Embryonic facial prominence (tissue), 1 donor: ENCODE measurements around the gene ATP8A2.

Source experiments
- DNase-seq: peaks from one replicate; pipeline ENCODE4 v3.0.0-alpha.2; 2016; ENCODE audit errors: extremely low spot score

The ATP8A2 gene

DNA sequence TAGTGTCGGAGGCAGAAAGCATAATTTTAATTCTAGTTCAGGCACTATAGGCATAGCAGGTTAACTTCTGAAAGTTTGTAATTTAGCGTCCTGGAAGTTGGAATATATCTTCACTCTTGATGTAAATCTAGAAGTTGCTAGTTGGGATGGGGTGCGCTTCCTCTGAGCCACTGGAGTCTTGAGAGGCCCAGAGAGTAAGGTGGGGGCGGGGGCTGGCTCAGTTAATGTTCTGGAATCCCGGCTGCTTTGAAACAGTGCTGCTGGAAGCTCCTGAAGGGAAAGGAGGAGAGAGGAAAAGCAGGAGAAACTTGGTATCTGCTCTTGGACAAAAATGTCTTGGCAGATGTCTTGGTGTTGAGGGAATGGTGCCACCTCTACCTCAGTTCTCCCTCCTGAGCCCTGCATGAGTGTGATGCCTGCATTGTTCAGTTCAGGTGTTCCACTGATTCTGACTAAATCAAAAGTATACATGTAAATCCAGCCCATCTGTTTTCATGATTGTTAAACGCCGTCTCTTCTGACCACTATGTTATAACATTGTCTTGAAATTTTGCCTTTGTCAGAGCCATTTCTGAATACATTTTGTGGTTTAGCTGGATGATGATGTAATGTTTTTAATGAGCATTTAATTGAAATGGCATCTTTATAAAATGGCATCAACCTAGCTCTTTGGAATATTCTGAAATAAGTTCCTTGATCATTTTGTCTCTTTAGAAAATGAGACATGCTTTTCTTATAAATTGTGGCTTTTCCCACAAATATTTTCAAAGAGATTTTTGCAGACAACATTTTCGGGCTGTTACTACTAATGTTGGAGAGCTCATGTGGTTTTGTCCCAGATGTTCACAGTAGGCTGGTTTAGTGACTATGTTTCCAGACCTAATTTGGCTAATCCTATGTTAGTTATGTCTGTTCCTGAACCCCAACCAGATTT lies 477.3 kb downstream of the ATP8A2 start:
- no peak for DNase-seq

DNA sequence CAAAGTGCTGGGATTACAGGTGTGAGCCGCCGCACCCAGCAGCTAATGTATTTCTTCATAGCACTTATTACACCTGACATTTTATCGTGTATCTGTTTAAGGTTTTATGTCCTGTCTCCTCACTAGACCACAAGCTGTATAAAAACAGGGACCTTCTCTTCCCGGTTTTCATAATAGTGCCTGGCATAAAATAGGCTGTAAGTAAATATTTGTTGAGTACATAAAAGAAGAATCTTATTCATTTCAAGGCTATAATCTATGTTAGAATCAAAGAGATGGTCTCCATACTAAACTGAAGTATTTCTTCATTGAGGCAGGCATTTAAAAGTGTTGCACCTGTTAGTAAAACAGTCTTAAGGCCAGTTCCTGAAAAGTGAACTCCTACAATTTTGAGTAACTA lies 486.1 kb downstream of the ATP8A2 start:
- no peak for DNase-seq

DNA sequence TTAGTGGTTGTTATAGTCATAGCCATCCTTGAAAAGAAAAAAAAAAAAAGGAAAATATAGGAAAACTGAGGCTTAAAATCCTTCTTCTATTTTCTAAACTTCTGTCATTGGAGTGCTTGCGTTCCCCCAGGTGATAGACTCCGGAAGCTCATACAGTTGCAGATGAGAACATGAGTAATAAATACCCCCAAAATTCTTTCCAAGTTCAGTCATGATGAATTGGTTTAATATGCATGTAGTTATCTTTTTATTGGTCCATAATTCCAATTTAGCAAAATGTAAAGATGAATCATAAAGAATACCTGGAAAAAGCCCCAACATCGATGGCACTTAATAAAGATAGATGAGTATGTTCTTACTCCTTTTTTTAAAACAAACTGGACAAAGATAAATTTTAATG lies 487.8 kb downstream of the ATP8A2 start:
- no peak for DNase-seq

DNA sequence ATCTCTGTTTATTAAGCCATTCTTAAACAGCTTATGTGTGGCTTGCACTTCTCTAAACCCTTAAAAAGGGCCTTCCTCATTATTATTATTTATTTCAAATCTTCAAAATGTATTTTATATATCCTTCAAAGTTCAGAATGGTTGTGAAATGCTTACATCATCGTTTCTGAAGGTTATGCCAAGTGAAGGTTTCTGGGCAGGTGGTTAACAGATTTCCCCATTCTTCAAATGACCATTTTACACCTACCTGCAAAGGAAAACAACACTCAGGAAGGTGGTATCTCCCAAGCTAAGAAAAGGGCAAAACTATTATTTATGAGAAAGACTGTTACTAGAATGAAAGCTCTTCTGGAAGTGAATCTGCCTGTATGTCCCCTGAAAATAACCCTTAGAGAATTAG lies 488.5 kb downstream of the ATP8A2 start:
- no peak for DNase-seq

DNA sequence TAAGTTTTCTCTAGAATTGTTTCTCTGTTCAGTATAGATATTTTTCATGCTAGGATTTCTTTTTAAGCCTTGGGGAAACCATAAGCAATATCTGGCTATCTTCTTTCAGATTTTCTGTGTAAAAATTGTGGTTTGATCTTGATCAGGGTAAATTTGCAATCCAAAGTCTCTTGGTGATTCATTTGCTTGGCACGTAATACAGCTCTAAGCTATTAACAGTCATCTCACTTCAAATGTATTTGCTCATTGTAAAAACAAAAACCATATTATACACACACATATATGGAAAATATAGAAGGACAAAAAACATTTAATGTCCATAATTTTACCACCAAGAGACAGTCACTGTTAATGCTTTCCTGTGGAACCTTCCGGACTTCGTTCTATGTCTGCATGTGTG lies 489.1 kb downstream of the ATP8A2 start:
- DNase-seq = no peak

DNA sequence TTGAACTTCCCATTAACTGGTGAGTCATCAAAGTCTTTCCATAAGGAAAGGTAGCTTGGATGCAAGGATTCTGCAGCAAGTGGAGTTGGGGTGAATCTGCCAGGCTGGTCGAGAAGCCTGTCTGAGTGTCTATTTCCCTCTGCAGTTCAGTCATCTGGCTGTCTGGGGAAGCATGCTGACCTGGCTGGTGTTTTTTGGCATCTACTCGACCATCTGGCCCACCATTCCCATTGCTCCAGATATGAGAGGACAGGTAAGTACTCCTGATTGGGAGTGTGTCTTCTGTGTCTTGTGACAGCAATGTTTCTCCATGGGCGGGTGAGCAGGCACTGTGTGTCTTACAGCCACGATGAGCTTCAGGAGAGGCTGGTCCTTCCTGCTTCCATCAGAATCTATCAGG lies 490.4 kb downstream of the ATP8A2 start:
- no peak for DNase-seq

DNA sequence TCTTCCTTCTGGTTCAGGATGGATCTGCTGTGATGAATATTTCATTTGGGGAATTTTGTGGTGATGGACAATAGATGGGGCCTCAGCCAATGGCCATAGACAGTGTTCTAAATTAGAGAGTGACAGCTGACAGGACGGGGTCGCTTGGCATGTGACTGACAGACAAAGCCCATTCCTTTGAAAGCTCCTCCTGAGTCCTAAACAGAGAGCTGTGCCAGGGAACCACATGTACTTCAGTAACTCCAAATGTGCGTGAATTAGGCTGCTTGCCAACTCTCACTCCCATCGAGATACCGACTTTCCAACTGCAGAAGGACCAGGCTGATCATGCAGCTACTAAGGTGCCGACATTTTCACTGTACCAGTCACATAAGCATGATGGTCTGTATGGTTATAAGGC lies 492.3 kb downstream of the ATP8A2 start:
- DNase-seq = no peak

DNA sequence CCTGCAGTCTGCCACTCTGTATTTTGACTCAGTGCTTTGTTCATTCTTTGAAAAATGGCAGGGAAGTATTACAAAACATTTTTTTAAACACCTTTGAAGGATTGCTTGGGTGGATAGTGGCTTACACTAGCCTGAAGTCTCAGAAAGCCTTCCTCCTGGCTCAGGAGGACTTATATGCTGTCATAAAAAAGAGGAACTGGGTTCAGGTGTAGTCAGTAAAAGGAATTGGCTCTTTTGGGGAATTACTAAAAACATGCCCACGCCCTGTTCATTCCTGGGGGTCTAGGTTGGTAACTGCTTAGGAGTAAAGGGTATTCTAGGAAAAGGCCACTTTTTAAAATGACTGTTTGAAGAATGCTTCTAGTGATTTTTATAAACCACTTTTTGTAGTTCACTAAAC lies 493.2 kb downstream of the ATP8A2 start:
- no peak for DNase-seq

DNA sequence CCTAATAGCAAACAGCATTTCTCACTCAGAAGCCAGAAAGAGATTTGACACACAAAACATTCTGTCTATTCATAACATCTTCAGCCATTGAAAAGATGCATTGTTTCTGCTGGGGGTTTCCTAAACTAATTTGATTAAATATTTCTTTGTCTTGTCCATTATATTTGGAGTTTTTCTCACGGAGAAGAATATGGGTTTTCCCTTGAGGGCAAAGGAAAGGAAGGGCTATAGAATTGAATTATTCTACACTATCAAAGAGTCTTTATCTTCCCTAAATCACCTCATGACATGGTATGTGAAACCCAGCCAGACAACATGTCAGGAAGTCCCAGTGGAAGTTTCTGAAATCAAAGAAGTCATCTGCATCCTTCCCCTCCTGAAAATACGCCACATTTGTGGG lies 493.6 kb downstream of the ATP8A2 start:
- DNase-seq = no peak

DNA sequence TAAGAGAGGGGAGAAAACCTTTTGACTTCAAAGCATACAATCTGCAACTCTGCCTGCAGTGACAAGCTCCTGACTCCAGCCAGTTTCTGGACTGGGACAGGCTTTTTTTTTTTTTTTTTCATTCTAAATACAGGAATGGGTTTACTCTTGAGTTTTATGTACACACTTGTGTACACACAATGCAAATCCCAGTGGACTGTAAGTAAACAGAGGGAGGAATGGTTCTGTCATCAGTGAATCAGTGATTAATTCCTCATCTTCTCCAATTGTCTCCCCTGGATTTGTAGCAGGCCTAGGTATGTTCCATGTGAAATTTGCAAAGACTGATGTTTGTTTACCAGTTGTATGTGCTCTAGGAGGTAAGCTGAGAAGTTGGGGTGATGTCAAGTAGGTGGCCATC lies 495.3 kb downstream of the ATP8A2 start:
- no peak for DNase-seq

DNA sequence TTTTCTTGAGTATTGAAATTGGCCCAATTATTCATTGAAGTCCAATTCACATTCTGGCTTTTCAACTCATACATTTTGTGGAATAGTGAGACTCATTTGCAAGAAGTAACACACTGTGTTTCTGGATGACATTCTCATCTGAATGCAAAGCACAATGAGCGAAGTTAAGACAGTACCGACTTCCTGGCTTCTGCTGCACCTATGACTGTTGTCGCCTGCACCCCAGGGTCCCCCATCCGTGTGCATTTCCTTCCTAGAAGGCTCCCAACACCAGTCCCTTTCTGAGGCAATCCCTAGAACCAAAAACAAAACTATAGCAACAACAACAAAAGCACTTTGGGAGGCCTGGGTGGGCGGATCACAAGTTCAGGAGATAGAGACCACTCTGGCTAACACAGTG lies 496.7 kb downstream of the ATP8A2 start:
- DNase-seq = no peak

DNA sequence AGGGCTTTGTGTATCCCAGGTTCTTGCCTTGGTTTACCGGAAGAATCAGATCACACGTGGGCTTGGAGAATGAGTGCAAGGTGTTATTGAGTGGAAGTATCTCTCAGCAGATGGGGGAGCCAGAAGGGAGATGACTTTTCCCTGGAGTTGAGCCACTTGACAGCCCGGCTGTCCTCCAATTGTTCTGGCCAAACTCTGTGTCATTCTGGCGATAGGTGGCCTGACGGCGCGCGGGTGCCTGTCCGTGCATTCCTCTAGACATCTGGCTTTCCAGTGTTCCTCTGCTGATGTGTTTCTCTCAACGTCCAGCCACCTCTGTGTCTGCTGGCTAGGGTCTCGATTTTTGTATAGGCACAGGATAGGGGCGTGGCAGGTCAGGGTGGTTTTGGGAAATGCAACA lies 498.2 kb downstream of the ATP8A2 start:
- no peak for DNase-seq

DNA sequence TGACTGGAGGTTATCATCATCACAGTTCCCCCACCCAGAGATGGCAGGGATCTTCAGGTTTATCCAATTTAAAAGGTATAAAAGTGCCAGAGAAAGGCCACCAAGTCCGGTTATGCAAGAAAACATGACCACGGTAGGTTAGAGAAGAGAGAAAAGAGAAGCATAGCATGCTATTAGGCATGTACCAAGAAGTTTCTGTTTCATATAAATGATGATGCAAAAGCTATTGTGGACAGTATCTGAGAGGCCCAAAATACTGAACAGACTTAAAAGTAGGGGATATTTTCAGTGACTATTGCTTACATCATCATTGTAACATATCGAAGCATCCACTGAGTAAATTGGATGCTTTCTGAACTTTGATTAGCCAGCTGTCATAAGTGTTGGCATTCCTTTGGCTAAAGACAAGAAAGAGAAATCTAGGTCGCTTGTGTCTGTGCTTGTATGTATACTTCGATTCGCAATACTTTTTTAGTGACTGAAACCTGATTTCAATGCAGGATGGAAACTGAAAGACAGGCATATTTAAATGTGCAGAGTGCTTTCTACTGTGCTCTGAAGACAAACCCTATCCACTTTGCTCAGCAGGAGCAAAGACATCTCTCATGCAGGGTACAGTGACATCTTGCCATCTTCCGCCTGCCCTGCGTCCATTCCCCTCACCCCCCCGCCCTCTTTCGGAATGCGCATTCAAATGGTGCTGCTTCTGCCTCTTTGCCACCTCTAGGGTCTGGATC lies 499.8 kb downstream of the ATP8A2 start:
- no peak for DNase-seq

DNA sequence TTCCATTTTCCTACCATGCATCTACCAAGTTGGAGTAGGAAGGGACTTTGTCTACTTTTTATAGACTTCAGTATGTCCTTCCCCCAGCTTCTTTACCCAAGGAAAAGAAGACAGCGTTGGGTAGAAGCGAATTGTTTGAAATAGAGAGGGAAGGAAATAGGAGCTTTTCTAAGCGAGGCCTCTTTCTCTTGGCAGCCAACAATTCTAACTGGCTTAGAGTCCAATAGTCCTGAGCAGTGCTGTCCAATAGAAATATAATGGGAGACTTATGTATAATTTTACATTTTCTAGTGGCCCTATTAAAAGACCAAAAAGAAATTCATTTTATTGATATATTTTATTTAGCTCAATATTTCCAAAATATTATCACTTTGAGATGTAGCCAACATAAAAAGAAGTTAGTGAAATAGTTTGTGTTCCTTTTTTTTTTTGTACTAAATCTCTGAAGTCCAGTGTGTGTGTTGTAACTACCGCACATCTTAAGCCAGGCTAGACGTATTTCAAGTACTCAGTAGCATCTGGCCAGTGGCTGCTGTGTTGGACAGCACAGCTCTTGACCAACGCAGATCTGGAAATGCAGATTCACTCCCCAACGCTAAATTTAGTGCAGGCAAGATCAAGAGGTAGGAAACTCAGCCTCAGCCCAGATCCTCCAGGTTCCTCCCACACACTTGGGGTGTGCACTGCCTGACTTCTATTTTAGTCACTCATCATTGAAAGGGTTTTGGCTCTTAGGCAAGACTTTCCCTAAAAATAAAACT lies 500.9 kb downstream of the ATP8A2 start:
- DNase-seq = no peak

DNA sequence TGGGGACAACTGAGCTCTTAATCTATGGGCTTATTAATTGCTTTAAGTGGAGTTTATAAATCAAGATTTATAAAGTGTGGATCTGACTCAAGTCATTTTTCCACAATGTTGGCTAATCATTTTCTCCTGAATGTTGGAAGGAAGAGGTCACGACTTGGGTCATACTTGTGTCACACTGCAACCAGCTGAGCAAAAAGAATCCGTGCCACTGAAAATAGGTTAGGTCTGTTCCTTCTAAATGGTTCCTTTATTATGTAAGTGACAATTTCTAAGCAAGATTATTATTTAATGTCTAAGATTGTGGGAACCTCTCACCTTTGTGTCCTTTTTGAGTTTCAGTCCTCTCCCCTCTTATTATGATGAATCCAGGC lies 501.5 kb downstream of the ATP8A2 start:
- DNase-seq = no peak

DNA sequence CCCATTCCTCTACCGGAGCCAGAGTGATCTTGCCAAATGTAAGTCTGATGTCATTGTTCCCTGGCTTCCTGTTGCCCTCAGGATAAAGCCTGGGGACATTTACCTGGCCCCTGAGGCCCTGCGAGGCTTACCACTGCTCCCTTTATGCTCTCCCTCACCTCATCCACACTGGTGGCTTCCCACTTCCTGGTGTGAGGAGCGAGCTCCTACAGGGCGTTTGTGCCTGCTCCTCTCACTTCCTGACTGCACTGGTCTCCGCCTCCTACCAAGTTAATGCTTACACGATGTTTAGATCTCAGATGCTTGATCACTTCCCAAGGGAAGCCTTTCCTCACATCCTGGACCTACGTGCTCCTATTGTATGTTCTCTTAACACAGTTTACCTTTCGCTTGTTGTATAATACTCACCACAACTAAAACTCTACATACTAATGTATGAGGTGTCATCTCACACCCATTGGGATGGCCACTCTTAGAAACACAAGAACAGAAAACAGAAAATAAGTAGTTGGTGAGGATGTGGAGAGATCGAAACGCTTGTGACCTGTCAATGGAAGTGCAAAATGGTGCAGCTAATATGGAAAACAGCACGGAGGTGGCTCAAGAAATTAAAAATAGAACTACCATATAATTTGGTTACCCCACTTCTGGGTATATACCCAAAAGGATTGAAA lies 502.4 kb downstream of the ATP8A2 start:
- no peak for DNase-seq

DNA sequence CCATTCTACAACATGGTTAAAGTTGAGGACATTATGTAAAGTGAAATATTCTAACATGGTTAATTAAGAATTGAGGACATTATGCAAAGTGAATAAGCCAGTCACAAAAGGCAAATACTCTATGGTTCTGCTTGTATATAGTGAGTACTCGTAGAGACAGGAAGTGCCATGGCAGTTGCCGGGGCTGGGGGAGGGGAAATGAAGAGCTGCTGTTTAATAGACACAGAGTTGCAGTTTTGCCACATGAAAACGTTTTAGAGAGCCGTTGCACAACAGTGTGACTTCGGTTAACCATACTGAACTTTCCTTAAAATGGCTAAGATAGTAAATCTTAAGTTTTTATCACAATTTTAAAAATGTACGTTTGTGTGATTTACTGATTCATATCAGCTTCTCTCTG lies 503.1 kb downstream of the ATP8A2 start:
- DNase-seq = no peak

DNA sequence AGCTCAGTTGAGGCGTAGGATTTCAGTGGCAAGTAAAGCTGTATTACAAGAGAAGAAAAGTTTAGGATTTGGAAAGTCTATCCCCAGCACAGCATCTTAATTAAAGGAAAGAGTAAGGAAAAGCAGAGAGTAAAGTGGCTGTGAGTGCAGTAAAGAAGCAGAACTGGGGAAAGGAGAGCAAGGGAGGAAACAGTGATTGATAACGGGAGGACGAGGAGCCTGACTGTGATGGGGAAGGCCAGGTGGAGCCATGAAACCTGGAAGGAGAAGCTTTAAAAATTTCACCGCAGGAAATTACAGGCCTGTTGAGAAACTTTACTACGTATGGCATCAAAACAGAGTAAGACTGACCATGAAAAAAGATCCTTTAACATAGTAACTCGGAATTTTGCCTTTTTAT lies 504.5 kb downstream of the ATP8A2 start:
- no peak for DNase-seq

DNA sequence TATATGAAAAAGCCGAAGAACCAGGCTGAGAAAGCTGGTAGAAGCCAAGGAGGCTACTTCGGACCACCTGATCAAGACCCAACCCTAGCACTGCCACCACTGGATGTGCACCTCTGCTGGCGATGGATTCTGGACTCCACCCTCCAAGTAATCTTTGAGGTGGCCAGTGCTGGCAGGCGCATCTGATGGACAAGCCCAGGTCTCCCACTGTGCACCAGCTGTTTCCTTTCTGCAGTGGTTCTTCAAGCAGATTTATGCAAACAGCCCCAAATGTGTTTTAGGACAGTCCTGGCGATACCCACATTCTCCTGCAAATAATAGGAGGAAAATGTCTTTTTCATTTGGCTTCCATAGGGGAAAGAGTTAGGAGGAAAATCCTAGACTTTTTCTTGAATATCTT lies 507.7 kb downstream of the ATP8A2 start:
- no peak for DNase-seq

DNA sequence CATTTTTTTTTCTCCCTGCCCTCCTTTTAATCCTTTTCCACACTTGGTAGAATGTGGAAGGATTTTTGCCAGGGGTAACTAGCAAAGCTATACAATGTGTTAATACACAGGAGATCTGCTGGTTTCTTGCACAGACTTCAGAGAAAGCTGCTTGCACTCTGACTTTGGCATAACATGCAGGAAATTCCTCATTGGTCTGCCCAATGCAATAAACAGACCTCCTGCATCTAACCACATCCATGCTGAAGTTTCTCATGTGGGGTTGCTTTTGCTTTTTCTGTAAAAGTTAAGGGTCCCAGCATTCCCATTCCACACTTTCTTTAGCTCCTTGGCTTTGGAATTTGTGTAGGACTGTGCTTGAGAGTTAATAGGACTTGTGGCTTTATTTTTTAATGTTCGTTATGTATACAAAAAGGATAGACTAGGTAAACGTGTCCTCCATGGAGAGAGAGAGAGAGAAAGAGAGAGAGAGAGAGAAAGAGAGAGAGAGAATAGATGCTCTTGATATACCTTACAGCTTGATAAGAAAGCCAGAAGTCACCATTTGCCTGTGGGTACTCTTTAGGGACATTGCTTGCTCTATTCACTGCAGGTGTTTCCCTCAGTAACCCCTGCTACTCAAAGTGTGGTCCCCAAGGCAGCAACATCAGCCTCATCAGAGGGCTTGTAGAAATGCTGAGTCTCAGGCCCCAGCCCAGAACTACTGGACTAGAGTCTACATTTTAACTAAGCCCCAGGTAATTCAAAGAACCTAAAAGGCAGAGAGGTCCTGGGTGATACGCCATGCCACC lies 509.6 kb downstream of the ATP8A2 start:
- DNase-seq = no peak

DNA sequence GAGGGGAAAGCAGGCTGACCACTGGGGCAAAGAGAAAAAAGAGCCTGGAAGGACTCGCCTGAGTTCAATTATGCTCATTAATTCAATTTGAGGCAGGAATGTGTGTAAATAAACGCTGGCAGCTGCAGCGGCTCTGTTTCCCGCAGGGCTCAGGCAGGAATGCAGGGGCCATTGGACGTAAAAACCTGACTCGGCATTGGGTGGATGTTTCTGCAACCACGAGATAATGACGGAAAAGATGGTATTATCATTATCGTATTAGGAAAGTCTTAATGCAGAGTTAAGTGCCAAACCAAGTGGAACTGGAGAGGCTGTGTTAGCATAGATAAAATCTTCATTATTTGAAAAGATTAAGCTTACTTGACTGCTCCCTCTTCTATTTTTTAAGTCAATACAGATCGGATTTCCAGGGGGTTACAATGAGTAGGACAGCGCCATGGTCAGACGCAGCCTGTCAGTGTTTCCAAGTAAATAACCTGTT lies 510.2 kb downstream of the ATP8A2 start:
- peak; percentile 18 for DNase-seq
